ENCODE measurements around the gene TTC17.

TTC17 gene

GRCh38 chr11:43367382-43368178 is 8.9 kb downstream of the TTC17 start:
- no peak overlapping the region for H3K4me3 ChIP-seq (ENCODE audit: low read depth, low read length)
- TF ChIP-seq CTCF (IDR thresholded peaks at IDR 0.05; ENCODE audit: low read depth, low read length): no peak

GRCh38 chr11:43376065-43376464 is 17.3 kb downstream of the TTC17 start:
- no peak for TF ChIP-seq CTCF (IDR thresholded peaks at IDR 0.05; ENCODE audit: low read depth, low read length)
- 0 out of 2 replicates have a peak overlapping the region, but pooled peaks have one; percentile 15 for H3K4me3 ChIP-seq (ENCODE audit: low read depth, low read length)

GRCh38 chr11:43376594-43376993 is 17.9 kb downstream of the TTC17 start:
- no peak for TF ChIP-seq CTCF (IDR thresholded peaks at IDR 0.05; ENCODE audit: low read depth, low read length)

GRCh38 chr11:43377389-43377788 is 18.7 kb downstream of the TTC17 start:
- no peak for TF ChIP-seq CTCF (IDR thresholded peaks at IDR 0.05; ENCODE audit: low read depth, low read length)
- no peak overlapping the region for H3K4me3 ChIP-seq (ENCODE audit: low read depth, low read length)

More at GRCh38 chr11:43376594-43376993, 17.9 kb downstream of the TTC17 start:
- H3K4me3 ChIP-seq (ENCODE audit: low read depth, low read length): 0 out of 2 replicates have a peak overlapping the region, but pooled peaks have one; percentile 15

- TF ChIP-seq CTCF (IDR thresholded peaks at IDR 0.05; ENCODE audit: low read depth, low read length): no peak
- no peak overlapping the region for H3K4me3 ChIP-seq (ENCODE audit: low read depth, low read length)
Measured at GRCh38 chr11:43378897-43379296, 20.2 kb downstream of the TTC17 start.

- H3K4me3 ChIP-seq (ENCODE audit: low read depth, low read length): no peak overlapping the region
- TF ChIP-seq CTCF (IDR thresholded peaks at IDR 0.05; ENCODE audit: low read depth, low read length): no peak
Measured at GRCh38 chr11:43381802-43382201, 23.1 kb downstream of the TTC17 start.

- H3K4me3 ChIP-seq (ENCODE audit: low read depth, low read length): no peak overlapping the region
- TF ChIP-seq CTCF (IDR thresholded peaks at IDR 0.05; ENCODE audit: low read depth, low read length): no peak
Measured at GRCh38 chr11:43382614-43383013, 23.9 kb downstream of the TTC17 start.
